ENCODE results near the gene SLC9C1. TPM values are rescaled to one million over a fixed set of nuclear protein-coding genes. Genes with fewer than 3 reads are reported as not detected.

SLC9C1 gene
- total RNA-seq, 2 experiments from 2014 or later, result not detected

DNA sequence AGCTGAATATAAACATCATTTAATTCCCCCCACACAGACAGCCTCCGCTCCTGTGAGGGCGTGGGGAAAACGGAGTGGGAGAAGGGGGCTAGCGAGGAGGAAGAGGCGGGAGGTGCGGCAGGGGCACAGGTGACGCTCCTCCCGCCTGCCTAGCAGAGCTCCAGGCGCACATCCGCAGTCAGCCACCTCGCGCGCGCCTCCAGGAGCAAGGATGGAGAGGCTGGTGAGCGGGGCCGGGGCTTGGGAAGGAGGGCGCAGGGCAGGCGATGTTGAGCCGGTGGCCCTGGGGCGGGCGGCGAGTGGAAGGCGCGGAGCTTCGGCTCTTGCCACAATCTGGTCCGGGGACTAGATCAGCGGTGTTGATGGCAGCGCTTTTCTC, 39.0 kb upstream of the SLC9C1 start, which contains the start of gene CD200:
TSS of gene CD200 (plus strand) at position 155 of the 379 bp plus-strand sequence. CDS start at position 212, 57 bp downstream.
- intact Hi-C loops (cut with micrococcal nuclease), result loop anchor here (5.0 kb wide), 2 partner anchors 104 to 124 kb away; no protein-coding TSS in a partner anchor
- peak within 1 kb of the TSS; percentile 90 for H3K4me3 Mint-ChIP-seq
- TF ChIP-seq, protein P1, sequence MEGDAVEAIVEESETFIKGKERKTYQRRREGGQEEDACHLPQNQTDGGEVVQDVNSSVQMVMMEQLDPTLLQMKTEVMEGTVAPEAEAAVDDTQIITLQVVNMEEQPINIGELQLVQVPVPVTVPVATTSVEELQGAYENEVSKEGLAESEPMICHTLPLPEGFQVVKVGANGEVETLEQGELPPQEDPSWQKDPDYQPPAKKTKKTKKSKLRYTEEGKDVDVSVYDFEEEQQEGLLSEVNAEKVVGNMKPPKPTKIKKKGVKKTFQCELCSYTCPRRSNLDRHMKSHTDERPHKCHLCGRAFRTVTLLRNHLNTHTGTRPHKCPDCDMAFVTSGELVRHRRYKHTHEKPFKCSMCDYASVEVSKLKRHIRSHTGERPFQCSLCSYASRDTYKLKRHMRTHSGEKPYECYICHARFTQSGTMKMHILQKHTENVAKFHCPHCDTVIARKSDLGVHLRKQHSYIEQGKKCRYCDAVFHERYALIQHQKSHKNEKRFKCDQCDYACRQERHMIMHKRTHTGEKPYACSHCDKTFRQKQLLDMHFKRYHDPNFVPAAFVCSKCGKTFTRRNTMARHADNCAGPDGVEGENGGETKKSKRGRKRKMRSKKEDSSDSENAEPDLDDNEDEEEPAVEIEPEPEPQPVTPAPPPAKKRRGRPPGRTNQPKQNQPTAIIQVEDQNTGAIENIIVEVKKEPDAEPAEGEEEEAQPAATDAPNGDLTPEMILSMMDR (IDR thresholded peaks at IDR 0.05), result no peak
- H3K36me3 Mint-ChIP-seq (ENCODE audit: low read depth), result peaks cover 23% of the 10 kb centered on the region
- ChIA-PET CTCF (interaction anchor here (0.8 to 4.3 kb wide), 22 partner anchors 11 to 249 kb away, joined by 3 to 22 read pairs (median 6); partner anchors contain the start of genes BTLA, GCSAM and SLC9C1), POLR2A (interaction anchor here (1.1 to 1.9 kb wide), 6 partner anchors 100 to 229 kb away, joined by 3 to 7 read pairs (median 3); partner anchors contain the start of genes ATG3 and SLC35A5)
- ATAC-seq (peak; percentile 70), DNase-seq (peak; percentile 66)
- H3K9me3 Mint-ChIP-seq, result no peaks in the 10 kb centered on the region
- H3K4me1 Mint-ChIP-seq (ENCODE audit: low read depth), result peaks cover 38% of the 10 kb centered on the region
- H3K27me3 Mint-ChIP-seq, result no peaks in the 10 kb centered on the region
- peak within 1 kb of the TSS; percentile 93 for H3K27ac Mint-ChIP-seq

DNA sequence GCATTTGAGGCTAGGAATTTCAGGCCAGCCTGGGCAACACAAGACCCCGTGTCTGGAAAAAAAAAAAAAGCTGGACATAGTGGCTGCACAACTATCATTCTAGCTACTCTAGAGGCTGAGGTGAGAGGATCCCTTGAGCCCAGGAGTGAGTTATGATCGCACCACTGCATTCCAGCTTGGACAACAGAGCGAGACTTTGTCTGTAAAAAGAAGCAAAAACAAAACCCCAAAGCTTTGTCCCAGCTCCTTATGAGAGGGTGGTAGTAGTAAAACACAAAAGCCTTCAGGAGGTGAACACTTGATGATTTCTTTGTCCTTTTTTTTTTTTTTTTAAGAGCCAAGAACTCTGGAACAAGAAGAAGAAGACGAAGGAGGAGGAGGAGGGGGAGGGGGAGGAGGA, 37.8 kb upstream of the SLC9C1 start:
- peak overlapping the region; percentile 90 for H3K4me3 Mint-ChIP-seq
- peaks cover 29% of the 10 kb centered on the region for H3K4me1 Mint-ChIP-seq (ENCODE audit: low read depth)
- no peak for DNase-seq
- no peaks in the 10 kb centered on the region for H3K9me3 Mint-ChIP-seq
- no peak overlapping the region for H3K27ac Mint-ChIP-seq
- TF ChIP-seq, protein P1 (IDR thresholded peaks at IDR 0.05), result no peak
- ChIA-PET CTCF (interaction anchor here (1.4 to 3.1 kb wide), 3 partner anchors 33 to 189 kb away, joined by 4 to 21 read pairs (median 16); no protein-coding TSS in a partner anchor), POLR2A (interaction anchor here (0.5 kb wide), 1 partner anchor 163 kb away, joined by 3 read pairs; no protein-coding TSS in a partner anchor)
- ATAC-seq, result no peak
- H3K27me3 Mint-ChIP-seq, result peaks cover under 1% of the 10 kb centered on the region
- H3K36me3 Mint-ChIP-seq (ENCODE audit: low read depth), result peaks cover 18% of the 10 kb centered on the region
- intact Hi-C loops (cut with micrococcal nuclease), result loop anchor here (5.0 kb wide), 2 partner anchors 105 to 125 kb away; no protein-coding TSS in a partner anchor

DNA sequence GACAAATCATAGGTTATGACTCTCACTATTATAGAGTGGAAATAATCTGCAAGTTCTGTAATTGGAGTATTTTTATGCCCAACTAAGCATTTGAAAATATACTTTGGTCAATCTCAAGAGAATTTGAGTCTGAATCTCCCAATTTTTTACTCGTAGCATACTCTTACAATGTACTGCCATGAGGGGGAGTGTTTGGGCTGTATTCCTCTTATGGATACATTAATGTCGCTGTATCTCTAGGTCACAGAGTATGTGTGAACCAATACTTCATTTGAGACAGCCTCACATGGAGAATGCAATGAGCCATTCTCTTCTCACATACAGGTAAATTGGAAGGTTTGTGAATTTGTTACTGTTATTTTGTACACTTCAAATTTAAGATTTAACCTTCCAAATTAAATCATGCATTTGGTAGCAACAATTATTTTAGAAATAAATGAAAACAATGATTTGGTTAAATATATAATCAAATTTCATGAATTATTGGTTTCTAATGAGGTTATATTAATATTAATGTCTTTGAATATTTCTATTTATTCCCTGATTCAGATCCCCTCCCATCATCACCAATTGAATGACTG, 33.4 kb upstream of the SLC9C1 start:
- POLR2A ChIA-PET, result interaction anchor here (0.6 kb wide), 1 partner anchor 196 kb away, joined by 3 read pairs; no protein-coding TSS in a partner anchor

DNA sequence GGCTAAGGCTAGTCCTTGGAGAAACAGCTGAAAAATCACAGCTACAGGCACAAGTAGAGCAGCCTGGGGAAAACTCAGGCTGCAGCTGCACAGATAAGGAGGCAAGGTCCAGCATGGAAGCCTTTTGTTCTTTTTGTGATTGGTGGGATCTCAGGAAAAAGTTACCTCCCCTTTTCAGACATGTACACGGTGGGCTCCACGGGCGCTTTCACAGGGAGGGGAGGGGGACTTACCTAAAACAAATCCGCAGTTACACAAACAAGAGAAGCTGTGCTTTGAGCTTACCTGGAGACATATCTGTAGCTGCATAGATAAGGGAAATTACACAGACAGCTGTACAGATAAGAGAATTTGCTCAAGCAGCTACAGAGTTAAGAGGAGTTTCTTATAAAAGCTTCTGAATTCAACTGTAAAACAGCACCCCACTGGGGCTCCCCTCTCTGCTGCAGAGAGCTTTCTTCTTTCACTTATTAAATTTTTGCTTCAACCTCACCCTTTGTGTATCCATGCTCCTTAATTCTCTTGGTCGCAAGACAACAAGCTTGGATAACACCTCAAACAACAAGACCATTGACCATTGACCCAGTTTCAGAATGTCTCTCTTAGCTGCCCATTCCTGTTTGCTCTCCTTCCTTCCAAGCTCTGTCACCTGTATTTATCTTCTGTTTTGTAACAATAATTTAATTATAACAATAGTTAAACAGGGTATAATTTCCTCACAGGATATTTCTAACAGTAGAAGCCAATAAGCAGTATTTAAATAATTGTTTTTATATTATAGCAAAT, 28.0 kb upstream of the SLC9C1 start:
- no peak for ATAC-seq
- TF ChIP-seq, protein P1 (IDR thresholded peaks at IDR 0.05), result no peak
- POLR2A ChIA-PET, result interaction anchor here (0.9 kb wide), 1 partner anchor 18 kb away, joined by 3 read pairs; no protein-coding TSS in a partner anchor
- no peak overlapping the region for H3K27ac Mint-ChIP-seq
- no peaks in the 10 kb centered on the region for H3K9me3 Mint-ChIP-seq
- H3K27me3 Mint-ChIP-seq, result peaks cover 3% of the 10 kb centered on the region
- intact Hi-C loops (cut with micrococcal nuclease), result no loop called here
- CTCF ChIA-PET, result interaction anchor here (1.2 to 4.1 kb wide), 9 partner anchors 11 to 211 kb away, joined by 3 to 17 read pairs (median 4); partner anchors contain the start of genes CD200 and SLC9C1
- no peaks in the 10 kb centered on the region for H3K36me3 Mint-ChIP-seq (ENCODE audit: low read depth)
- H3K4me1 Mint-ChIP-seq (ENCODE audit: low read depth), result no peaks in the 10 kb centered on the region
- no peak overlapping the region for H3K4me3 Mint-ChIP-seq
- no peak for DNase-seq

More for the DNA sequence above, 33.4 kb upstream of the SLC9C1 start:
- intact Hi-C loops (cut with micrococcal nuclease), result loop anchor here (1.0 kb wide), 1 partner anchor 192 kb away; no protein-coding TSS in a partner anchor
- ATAC-seq (peak; percentile 100), DNase-seq (peak; percentile 56)
- no peaks in the 10 kb centered on the region for H3K36me3 Mint-ChIP-seq (ENCODE audit: low read depth)
- TF ChIP-seq, protein P1 (IDR thresholded peaks at IDR 0.05), result peak; percentile 80
- peaks cover 2% of the 10 kb centered on the region for H3K27me3 Mint-ChIP-seq
- no peak overlapping the region for H3K4me3 Mint-ChIP-seq
- CTCF ChIA-PET, result interaction anchor here (0.8 to 3.9 kb wide), 14 partner anchors 8 to 217 kb away, joined by 3 to 19 read pairs (median 3); partner anchors contain the start of gene SLC9C1
- H3K4me1 Mint-ChIP-seq (ENCODE audit: low read depth), result peaks cover 3% of the 10 kb centered on the region
- H3K27ac Mint-ChIP-seq, result no peak overlapping the region
- no peaks in the 10 kb centered on the region for H3K9me3 Mint-ChIP-seq

Data from activated CD8-positive, alpha-beta T cell treated with anti-CD3 and anti-CD28 coated beads for 36 hours (primary cell).